Sciatic nerve (tissue), 2 donors: ENCODE measurements around the gene RRP12. TPM values are rescaled to one million over a fixed set of nuclear protein-coding genes. Genes with fewer than 3 reads are reported as not detected.

Experiments used
- ATAC-seq: fragments of 200-7000 bp; cut with Tn5 transposase; one replicate; pipeline ENCODE4 v1.9.1; 2020; ENCODE audit warnings: mild to moderate bottlenecking, moderate library complexity
- DNase-seq: peaks from one replicate; pipeline ENCODE4 v3.0.0-alpha.2; 2020; ENCODE audit warnings: low spot score
- intact Hi-C: fragments of 100-400 bp; cut with DNase I; formaldehyde crosslinking; loops from one replicate; pipeline ENCODE4 v1.14.2; 2022
- total RNA-seq: library from RNA; stranded (reverse); fragmentation: NEBNext Ultra II Directional; extraction: Animal tissue kit (Norgen Biotek cat#: 25700); gene quantifications from one replicate; pipeline ENCODE4 v1.2.1, GENCODE V29; 2021
- donor health status: DM: no; HTN: no; CAD: no.
- donor health status: DM: no; HTN: no; CAD: no.

Gene RRP12
- total RNA-seq, 1 donor from 2014 or later: 19.6 TPM

DNA sequence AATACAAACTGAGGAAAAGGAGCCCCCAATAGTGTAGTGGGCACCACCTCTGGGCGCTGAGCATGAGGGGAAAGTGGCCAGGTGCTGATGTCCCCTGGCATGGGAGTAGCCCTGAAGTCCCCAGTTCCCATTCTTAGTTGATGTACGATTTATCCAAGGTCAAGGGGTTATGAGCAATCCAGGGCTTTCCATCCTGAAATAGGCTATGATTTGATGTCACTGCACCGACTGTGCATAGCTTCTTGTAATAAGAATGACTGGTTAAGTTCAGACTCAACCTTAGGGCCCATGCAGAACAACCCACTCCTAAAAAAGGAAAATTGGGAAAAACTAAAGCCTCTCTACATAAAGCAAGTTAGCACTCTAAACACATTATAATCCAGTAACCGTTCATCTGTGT is 77.6 kb downstream of the RRP12 start:
- no peak for ATAC-seq
- no peak for DNase-seq
- intact Hi-C loops: no loop called here

DNA sequence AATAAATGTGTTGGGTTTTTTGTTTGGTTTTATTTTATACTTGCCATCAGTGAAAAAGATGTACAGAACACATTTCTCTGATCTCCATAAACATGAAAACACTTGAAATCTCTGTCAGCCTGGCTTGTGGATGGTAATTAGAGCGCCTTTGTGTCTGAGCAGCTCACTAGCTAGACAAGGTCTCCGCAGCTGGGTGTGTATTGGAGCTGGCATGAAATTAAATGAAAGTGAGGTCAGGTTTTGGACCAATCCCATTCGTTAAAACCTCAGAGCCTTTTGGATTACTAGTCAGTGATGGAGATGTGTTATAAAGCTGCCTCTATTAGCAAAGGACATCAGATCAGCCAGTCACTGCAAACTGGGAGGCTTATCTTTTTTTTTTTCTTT is 79.3 kb downstream of the RRP12 start:
- DNase-seq (no peak), ATAC-seq (no peak)
- intact Hi-C loops: no loop called here

DNA sequence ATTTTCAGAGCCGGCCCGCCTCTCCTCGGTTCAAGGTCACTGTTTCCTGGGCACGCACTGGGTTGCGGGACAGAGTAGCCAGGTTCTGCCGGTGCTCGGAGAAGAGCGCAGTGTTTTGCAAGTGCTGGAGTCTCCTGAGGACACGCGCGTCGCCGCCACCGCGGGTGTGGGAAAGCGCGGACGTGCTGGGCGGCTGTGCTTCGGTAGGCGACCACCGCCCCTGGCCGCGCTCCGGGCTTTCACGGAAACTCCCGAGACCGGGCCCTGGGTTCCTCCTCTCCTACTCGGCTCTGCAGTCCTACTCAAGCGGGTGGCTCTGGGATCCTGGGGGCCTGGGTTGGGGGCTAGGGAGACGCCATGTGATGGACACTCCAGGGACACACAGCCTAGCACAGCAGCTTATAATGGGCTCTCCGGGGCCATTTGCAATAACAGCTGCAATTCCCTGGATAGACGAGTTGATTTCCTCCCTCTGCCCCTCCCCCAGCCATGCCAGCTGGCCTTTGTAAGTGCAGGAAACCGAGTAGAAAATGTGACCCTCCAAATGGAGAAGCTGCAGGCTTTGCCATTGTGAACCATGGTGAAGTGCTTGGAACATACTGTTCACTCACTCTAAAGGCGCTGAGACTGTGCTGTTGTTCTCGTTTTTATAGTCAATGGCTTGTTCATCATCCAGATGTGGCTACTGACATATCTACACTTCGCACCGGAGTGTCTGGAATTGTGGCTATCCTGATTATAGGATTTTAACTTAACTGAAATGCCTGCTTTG is 79.9 kb downstream of the RRP12 start:
- DNase-seq: peak; percentile 65
- intact Hi-C loops: no loop called here
- ATAC-seq: peak; percentile 14

DNA sequence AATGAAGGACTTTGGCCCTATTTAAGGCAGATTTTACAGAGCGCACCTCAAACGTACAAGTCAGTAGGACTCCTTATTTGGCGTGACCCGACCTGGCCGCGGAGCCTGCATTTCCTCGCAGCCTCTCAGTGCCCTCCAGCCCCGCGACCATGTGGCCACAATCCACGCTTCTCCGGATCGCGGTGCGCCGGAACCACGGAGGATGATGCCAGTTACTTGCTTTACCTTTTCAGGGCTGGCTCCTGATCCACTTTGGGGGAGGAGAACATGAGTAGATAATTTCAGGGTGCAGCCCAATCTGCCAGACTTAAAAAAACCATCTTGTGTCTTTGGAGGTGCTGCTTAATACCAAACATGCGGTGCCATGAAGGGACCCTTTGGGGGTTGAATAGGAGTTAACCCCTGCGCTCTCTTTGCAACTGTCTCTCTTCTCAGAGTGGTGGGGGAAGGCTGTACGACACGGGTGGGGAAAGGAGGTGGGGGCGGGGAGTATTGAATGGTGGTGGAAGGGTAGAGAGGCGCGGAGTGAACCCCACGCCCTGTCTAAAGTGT is 80.6 kb downstream of the RRP12 start:
- no peak for ATAC-seq

DNA sequence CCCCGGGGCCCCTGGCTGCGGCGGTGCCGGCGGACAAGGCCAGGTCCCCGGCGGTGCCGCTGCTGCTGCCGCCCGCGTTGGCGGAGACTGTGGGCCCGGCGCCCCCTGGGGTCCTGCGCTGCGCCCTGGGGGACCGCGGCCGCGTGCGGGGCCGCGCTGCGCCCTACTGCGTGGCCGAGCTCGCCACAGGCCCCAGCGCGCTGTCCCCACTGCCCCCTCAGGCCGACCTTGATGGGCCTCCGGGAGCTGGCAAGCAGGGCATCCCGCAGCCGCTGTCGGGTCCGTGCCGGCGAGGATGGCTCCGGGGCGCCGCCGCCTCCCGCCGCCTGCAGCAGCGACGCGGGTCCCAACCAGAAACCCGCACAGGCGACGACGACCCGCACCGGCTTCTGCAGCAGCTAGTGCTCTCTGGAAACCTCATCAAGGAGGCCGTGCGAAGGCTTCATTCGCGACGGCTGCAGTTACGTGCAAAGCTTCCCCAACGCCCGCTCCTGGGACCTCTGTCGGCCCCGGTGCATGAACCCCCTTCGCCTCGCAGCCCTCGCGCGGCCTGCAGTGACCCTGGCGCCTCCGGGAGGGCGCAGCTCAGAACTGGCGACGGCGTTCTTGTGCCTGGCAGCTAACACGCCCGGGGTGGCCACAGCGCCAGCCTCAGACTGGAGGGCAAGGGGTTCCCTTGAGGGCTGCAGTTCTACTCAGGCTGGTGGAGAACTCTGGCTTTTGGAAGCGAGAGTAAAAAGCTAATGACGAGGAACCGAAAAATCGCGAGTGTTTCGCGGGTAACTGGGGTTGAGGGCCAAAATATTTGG is 81.3 kb downstream of the RRP12 start:
- intact Hi-C loops: no loop called here
- ATAC-seq: peak; percentile 13
- DNase-seq: peak; percentile 70

More for the DNA sequence above, 80.6 kb downstream of the RRP12 start:
- DNase-seq: no peak
- intact Hi-C loops: no loop called here

DNA sequence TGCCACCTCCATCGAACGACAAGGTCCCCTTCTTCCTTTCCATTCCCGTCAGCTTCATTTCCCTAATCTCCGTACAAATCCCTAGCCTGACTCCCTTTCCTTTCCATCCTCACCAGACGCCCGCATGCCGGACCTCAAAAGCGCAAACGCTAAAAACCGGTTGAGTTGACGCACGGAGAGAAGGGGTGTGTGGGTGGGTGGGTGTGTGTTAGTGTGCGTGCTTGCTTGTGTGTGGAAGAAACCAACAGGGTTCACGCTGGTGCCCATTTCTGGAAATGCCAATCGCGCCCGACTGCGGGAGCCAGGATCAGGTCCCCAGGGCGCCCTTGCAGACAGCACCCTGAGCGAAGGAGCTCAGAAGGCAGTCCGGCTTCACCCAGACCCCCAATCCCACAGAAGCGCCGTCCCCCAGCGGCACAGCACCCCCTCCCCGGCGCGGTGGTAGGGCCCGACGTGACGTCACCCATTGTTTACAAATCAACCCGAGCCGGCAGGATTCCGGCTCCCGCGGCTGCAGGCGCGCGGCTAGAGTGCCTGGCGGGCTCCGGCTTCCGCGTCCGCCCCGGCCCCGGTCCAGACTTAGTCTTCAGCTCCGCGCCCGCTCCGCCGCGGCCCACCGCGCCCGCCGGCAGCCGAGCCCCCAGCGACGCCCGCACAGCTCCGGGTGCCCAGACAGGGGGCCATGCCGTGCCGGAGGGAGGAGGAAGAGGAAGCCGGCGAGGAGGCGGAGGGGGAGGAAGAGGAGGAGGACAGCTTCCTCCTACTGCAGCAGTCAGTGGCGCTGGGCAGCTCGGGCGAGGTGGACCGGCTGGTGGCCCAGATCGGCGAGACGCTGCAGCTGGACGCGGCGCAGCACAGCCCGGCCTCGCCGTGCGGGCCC is 82.1 kb downstream of the RRP12 start, which contains the start of gene FRAT1:
Gene FRAT1 (plus strand): TSS at position 500 of the 880 bp plus-strand sequence. CDS start 183 bp downstream, at position 683.
- ATAC-seq (peak; percentile 94), DNase-seq (peak; percentile 93)
- intact Hi-C loops: no loop called here

DNA sequence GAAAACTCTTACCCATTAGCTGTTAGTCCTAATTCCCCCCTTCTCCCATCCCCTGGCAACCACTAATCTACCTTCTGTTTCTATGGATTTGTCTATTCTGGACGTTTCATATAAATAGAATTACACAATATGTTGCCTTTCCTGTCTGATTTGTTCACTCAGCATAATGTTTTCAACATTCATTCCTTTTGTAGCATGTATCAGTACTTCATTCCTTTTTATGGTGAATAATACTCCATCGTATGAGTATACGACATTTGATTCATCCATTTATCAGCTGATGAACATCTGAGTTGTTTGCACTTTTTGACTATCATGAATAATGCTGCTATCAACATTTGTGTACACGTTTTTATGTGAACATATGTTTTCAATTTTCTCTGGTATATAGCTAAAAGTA is 86.5 kb downstream of the RRP12 start:
- intact Hi-C loops: no loop called here
- ATAC-seq (no peak), DNase-seq (no peak)

DNA sequence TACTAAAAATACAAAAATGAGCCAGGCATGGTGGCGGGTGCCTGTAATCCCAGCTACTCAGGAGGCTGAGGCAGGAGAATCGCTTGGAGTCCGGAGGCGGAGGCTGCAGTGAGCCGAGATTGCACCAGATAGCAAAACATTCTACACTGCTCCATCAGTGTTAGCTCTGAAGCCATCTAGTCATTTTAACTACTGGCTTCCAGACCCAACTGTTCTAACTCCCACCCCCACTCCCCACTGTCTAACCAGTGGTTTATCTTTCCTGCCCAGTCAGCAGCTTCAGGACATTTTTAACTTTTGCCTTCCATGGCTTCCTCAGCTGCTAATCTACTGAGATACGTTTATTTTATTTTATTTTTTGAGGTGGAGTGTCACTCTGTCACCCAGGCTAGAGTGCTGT is 88.2 kb downstream of the RRP12 start:
- DNase-seq (no peak), ATAC-seq (no peak)
- intact Hi-C loops: no loop called here

DNA sequence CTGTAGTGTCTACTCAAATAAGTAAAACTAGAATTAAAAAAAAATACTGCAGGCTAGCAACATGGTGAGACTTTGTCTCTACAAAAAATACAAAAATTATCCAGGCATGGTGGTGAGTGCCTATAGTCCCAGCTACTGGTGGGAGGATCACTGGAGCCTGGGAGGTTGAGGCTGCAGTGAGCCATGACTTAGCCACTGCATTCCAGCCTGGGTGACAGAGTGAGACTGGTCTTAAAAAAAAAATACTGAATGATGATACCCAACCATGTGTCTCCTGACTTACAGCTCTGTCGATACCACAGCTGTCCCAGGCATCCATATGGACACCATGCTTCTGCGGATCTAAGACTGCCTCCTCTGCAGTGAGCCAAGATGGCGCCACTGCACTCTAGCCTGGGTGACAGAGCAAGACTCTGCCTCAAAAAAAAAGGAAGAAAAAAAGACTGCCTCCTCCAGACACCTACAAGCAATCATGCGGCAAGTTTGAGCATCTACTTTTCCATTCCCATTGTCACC is 90.0 kb downstream of the RRP12 start:
- intact Hi-C loops: no loop called here
- no peak for DNase-seq
- ATAC-seq: no peak

DNA sequence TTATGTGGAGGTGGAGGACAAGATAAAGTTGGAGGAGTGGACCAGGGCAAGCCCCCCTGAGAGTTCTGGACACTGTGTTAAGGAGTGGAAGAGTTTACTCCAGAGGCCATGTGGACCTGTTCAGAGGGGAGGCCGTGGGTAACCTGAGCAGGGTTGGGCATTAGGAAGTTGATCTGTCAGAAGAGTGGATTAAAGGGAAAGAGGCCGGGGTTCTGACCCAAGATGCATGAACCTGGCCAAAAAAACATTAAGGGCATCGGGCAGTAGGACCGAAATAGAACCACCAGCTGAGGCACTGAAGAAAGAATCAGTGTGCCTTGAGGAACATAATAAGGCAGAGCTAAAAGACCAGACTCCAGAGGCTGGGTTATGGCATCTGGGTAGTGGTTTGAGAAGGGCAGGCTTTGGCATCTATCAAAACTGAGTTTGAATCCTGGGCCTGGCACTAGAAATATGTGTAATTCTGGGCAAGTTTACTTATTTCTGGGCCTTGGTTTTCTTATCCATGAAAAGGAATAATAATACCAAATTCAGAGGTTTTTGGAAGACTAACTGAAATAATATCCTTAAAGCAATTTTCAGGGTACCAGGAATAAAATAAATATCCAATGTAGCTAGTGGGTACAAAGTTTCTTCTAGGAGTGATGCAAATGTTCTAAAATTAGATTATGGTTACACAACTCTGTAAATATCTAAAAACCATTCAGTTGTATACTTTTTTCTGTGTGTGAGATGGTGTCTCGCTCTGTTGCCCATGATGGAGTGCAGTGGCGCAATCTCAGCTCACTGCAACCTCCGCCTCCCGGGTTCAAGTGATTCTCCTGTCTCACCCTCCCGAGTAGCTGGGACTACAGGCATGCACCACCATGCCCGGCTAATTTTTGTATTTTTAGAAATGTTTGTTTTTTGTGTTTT is 93.0 kb downstream of the RRP12 start:
- intact Hi-C loops: no loop called here
- DNase-seq (no peak), ATAC-seq (no peak)

DNA sequence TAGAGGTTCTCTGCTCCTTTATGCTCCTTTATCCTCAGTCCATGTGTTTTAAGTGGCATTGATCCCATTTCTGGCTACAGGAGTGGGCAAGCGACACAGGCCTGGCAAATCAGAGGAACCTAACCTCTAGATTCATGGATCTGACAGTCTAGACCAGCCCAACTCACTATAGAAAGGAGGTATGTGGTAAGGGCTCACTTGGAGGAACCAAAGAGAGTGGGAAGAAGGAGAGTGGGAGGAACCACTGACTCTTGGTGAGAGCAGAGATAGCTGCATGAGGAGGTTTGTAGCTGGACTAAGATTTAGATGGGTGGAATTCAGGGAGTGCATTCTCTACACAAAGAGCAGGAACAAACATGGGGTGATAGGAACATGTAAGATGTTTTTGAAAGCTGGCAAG is 93.7 kb downstream of the RRP12 start:
- ATAC-seq: no peak
- intact Hi-C loops: no loop called here
- no peak for DNase-seq

Other genes starting within 250 kb of the RRP12 start
- gene SLIT1, start 215.4 kb downstream of the RRP12 start, total RNA-seq: 3.1 TPM
- 138 TPM for gene ARHGAP19, start 108.7 kb downstream of the RRP12 start, total RNA-seq
- gene FRAT1, start 82.1 kb downstream of the RRP12 start, total RNA-seq: 4.1 TPM
- gene FRAT2, start 66.6 kb downstream of the RRP12 start, total RNA-seq: 8.0 TPM
- 117 TPM for gene PGAM1, start 24.9 kb upstream of the RRP12 start, total RNA-seq
- gene EXOSC1, start 44.7 kb upstream of the RRP12 start, total RNA-seq: 37.0 TPM
- gene ZDHHC16, start 44.8 kb upstream of the RRP12 start, total RNA-seq: 32.1 TPM
- 65.9 TPM for gene MMS19, start 97.1 kb upstream of the RRP12 start, total RNA-seq
- 8.1 TPM for gene UBTD1, start 97.6 kb upstream of the RRP12 start, total RNA-seq
- gene ANKRD2, start 171.4 kb upstream of the RRP12 start, total RNA-seq: not detected
- gene HOGA1, start 183.0 kb upstream of the RRP12 start, total RNA-seq: 4.1 TPM
- gene C10orf62, start 188.4 kb upstream of the RRP12 start, total RNA-seq: not detected
- 9.9 TPM for gene MORN4, start 232.2 kb upstream of the RRP12 start, total RNA-seq
- 16.1 TPM for gene PI4K2A, start 239.3 kb upstream of the RRP12 start, total RNA-seq